Measurements from ENCODE around the gene AMPH.

AMPH gene

DNA sequence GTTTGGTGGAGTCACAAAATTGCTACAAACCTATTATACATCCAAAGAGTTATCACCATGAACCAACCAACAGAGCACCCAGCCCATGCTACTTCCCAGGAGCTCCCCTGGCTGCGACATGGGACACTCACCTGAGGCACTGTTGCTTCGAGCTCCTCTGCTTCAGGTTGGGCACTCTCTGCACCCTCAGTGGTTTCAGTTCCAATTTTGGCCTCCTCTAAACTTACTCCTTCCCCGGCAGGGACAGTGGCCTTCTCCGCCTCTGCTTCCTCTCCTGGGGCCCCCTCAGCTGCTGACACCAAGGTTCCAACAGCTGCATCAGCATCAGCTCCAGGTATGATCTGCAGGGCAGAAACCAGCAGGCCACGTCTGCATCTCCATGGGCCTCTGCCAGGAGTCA lies 237.3 kb downstream of the AMPH start:
- H4K8ac ChIP-seq (ENCODE audit: low read depth, low read length), result no peak overlapping the region
- no peak overlapping the region for H3K14ac ChIP-seq (ENCODE audit: low read length)
- no peak overlapping the region for H3K23ac ChIP-seq (ENCODE audit: low read depth, low read length, poor library complexity)
- H3K79me1 ChIP-seq (ENCODE audit: low read depth, low read length), result no peaks in the 10 kb centered on the region
- no peak overlapping the region for H2BK12ac ChIP-seq (ENCODE audit: low read length)
- no peaks in the 10 kb centered on the region for H3K9me3 ChIP-seq (replicated peaks in 1 of 2; ENCODE audit: control insufficient read depth in 2 of 2, insufficient read depth in 1 of 2, low read depth in 1 of 2, low read length in 2 of 2)
- no peak overlapping the region for H3K18ac ChIP-seq (ENCODE audit: low read length)
- H2BK15ac ChIP-seq (ENCODE audit: low read length), result no peak overlapping the region
- WGBS, 2 donors (ENCODE audit: extremely low coverage in 2 of 2, insufficient read length in 2 of 2, insufficient replicate concordance in 1 of 2), result no CpG with 5 or more reads among the region's 5 CpGs
- H3K27ac ChIP-seq (replicated peaks; ENCODE audit: low read length), result no peak overlapping the region
- H3K4me2 ChIP-seq (ENCODE audit: insufficient read depth, low read length, poor library complexity, severe bottlenecking), result no peak overlapping the region
- DNase-seq (ENCODE audit: low spot score), result no peak
- H3K4me1 ChIP-seq (ENCODE audit: control insufficient read depth in 2 of 2, insufficient read depth in 1 of 2, low read depth in 1 of 2, low read length in 2 of 2), result no peaks in the 10 kb centered on the region
- H3K9ac ChIP-seq (ENCODE audit: low read depth, low read length, poor library complexity), result no peak overlapping the region
- H2AK5ac ChIP-seq (ENCODE audit: low read depth, low read length), result no peak overlapping the region
- no peak overlapping the region for H3K4me3 ChIP-seq (ENCODE audit: low read length in 2 of 2)
- H2AFZ ChIP-seq (ENCODE audit: low read length), result no peak overlapping the region
- H3K27me3 ChIP-seq (ENCODE audit: control insufficient read depth in 3 of 3, insufficient read depth in 3 of 3, low read depth in 1 of 3, low read length in 3 of 3), result no peaks in the 10 kb centered on the region
- H4K91ac ChIP-seq (ENCODE audit: low read depth, low read length, poor library complexity), result no peak overlapping the region
- no peak overlapping the region for H2BK120ac ChIP-seq (ENCODE audit: low read depth, low read length)
- H3K36me3 ChIP-seq (replicated peaks in 1 of 2; ENCODE audit: control insufficient read depth in 2 of 2, insufficient read depth in 2 of 2, low read length in 2 of 2), result peaks cover 0 to 5% of the 10 kb centered on the region in 2 donors
- H3K4ac ChIP-seq (ENCODE audit: low read length), result no peak overlapping the region
- H2BK5ac ChIP-seq (ENCODE audit: low read length), result no peak overlapping the region

GRCh38 chr7:38391751-38392150 lies 239.4 kb downstream of the AMPH start:
- H3K9me3 ChIP-seq (replicated peaks in 1 of 2; ENCODE audit: control insufficient read depth in 2 of 2, insufficient read depth in 1 of 2, low read depth in 1 of 2, low read length in 2 of 2), result no peaks in the 10 kb centered on the region
- no peak overlapping the region for H4K91ac ChIP-seq (ENCODE audit: low read depth, low read length, poor library complexity)
- H3K14ac ChIP-seq (ENCODE audit: low read length), result no peak overlapping the region
- WGBS, 2 donors (ENCODE audit: extremely low coverage in 2 of 2, insufficient read length in 2 of 2, insufficient replicate concordance in 1 of 2), result no CpG with 5 or more reads among the region's 13 CpGs
- H3K27me3 ChIP-seq (ENCODE audit: control insufficient read depth in 3 of 3, insufficient read depth in 3 of 3, low read depth in 1 of 3, low read length in 3 of 3), result no peaks in the 10 kb centered on the region
- H2BK12ac ChIP-seq (ENCODE audit: low read length), result no peak overlapping the region
- no peak overlapping the region for H3K27ac ChIP-seq (replicated peaks; ENCODE audit: low read length)
- H2BK120ac ChIP-seq (ENCODE audit: low read depth, low read length), result no peak overlapping the region
- no peak for DNase-seq (ENCODE audit: low spot score)
- no peak overlapping the region for H2BK5ac ChIP-seq (ENCODE audit: low read length)
- no peak overlapping the region for H3K23ac ChIP-seq (ENCODE audit: low read depth, low read length, poor library complexity)
- no peaks in the 10 kb centered on the region for H3K4me1 ChIP-seq (ENCODE audit: control insufficient read depth in 2 of 2, insufficient read depth in 1 of 2, low read depth in 1 of 2, low read length in 2 of 2)
- no peak overlapping the region for H3K18ac ChIP-seq (ENCODE audit: low read length)
- H2AK5ac ChIP-seq (ENCODE audit: low read depth, low read length), result no peak overlapping the region
- peaks cover 0 to 5% of the 10 kb centered on the region in 2 donors for H3K36me3 ChIP-seq (replicated peaks in 1 of 2; ENCODE audit: control insufficient read depth in 2 of 2, insufficient read depth in 2 of 2, low read length in 2 of 2)
- no peak overlapping the region for H3K4me3 ChIP-seq (ENCODE audit: low read length in 2 of 2)
- no peak overlapping the region for H2BK15ac ChIP-seq (ENCODE audit: low read length)
- no peak overlapping the region for H3K4me2 ChIP-seq (ENCODE audit: insufficient read depth, low read length, poor library complexity, severe bottlenecking)
- no peak overlapping the region for H4K8ac ChIP-seq (ENCODE audit: low read depth, low read length)
- no peak overlapping the region for H3K9ac ChIP-seq (ENCODE audit: low read depth, low read length, poor library complexity)
- no peaks in the 10 kb centered on the region for H3K79me1 ChIP-seq (ENCODE audit: low read depth, low read length)
- no peak overlapping the region for H2AFZ ChIP-seq (ENCODE audit: low read length)
- H3K4ac ChIP-seq (ENCODE audit: low read length), result no peak overlapping the region

DNA sequence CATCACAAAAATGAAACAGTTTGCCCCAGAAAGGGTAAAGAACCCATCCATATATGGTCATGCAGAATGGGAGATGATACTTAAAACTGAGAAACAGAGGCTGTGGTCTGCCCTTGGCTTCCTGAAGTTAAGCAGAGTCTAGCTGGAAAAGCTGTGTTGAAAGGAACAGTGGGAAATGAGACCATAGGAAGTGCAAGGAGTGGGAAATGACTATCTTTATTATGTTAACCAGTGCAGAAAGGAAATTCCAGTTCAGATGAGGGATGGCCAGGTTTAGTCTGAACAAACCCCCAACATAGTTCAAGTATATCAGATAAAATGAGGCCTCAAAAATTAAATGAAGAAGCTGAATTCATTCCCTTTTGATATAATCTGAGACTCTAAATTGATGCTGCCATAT lies 245.5 kb downstream of the AMPH start:
- Histone ChIP-seq H3K9ac (ENCODE audit: low read depth, low read length, poor library complexity) (no peak overlapping the region), H3K14ac (ENCODE audit: low read length) (no peak overlapping the region), H3K4ac (ENCODE audit: low read length) (no peak overlapping the region), H3K4me3 (ENCODE audit: low read length in 2 of 2) (no peak overlapping the region), H3K27ac (replicated peaks; ENCODE audit: low read length) (no peak overlapping the region), H2AK5ac (ENCODE audit: low read depth, low read length) (no peak overlapping the region), H2BK120ac (ENCODE audit: low read depth, low read length) (no peak overlapping the region), H2BK15ac (ENCODE audit: low read length) (no peak overlapping the region), H3K36me3 (replicated peaks in 1 of 2; ENCODE audit: control insufficient read depth in 2 of 2, insufficient read depth in 2 of 2, low read length in 2 of 2) (peaks cover 2 to 8% of the 10 kb centered on the region in 2 donors), H4K91ac (ENCODE audit: low read depth, low read length, poor library complexity) (no peak overlapping the region), H3K4me1 (ENCODE audit: control insufficient read depth in 2 of 2, insufficient read depth in 1 of 2, low read depth in 1 of 2, low read length in 2 of 2) (no peaks in the 10 kb centered on the region), H3K23ac (ENCODE audit: low read depth, low read length, poor library complexity) (no peak overlapping the region), H3K27me3 (ENCODE audit: control insufficient read depth in 3 of 3, insufficient read depth in 3 of 3, low read depth in 1 of 3, low read length in 3 of 3) (no peaks in the 10 kb centered on the region), H3K18ac (ENCODE audit: low read length) (no peak overlapping the region), H4K8ac (ENCODE audit: low read depth, low read length) (no peak overlapping the region), H2BK12ac (ENCODE audit: low read length) (no peak overlapping the region), H3K79me1 (ENCODE audit: low read depth, low read length) (no peaks in the 10 kb centered on the region), H3K9me3 (replicated peaks in 1 of 2; ENCODE audit: control insufficient read depth in 2 of 2, insufficient read depth in 1 of 2, low read depth in 1 of 2, low read length in 2 of 2) (no peaks in the 10 kb centered on the region), H3K4me2 (ENCODE audit: insufficient read depth, low read length, poor library complexity, severe bottlenecking) (no peak overlapping the region), H2AFZ (ENCODE audit: low read length) (no peak overlapping the region), H2BK5ac (ENCODE audit: low read length) (no peak overlapping the region)
- DNase-seq (ENCODE audit: low spot score), result no peak

DNA sequence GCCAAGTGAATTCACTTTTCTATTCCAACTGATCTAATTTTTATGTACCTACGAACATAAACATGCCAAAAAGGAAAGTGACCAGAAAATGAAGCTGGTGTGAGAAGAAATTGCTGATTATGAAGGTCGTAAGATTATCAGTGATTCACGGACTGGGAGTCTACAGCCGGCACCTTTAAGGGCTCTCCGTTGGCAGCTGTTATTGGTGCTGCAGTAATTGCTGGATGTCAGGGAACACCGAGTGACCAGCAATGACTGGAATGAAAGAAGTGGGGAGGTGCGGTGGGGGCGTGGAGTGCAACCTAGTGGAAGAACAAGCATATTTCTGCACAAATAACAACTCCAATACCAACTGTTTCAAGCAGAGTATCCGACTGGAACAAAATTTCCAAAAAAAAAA lies 247.9 kb downstream of the AMPH start:
- Histone ChIP-seq H3K36me3 (replicated peaks in 1 of 2; ENCODE audit: control insufficient read depth in 2 of 2, insufficient read depth in 2 of 2, low read length in 2 of 2) (peaks cover 2 to 3% of the 10 kb centered on the region in 2 donors), H3K4me2 (ENCODE audit: insufficient read depth, low read length, poor library complexity, severe bottlenecking) (no peak overlapping the region), H3K4me1 (ENCODE audit: control insufficient read depth in 2 of 2, insufficient read depth in 1 of 2, low read depth in 1 of 2, low read length in 2 of 2) (no peaks in the 10 kb centered on the region), H3K18ac (ENCODE audit: low read length) (no peak overlapping the region), H3K23ac (ENCODE audit: low read depth, low read length, poor library complexity) (no peak overlapping the region), H4K91ac (ENCODE audit: low read depth, low read length, poor library complexity) (no peak overlapping the region), H2BK5ac (ENCODE audit: low read length) (no peak overlapping the region), H3K4me3 (ENCODE audit: low read length in 2 of 2) (no peak overlapping the region), H2BK15ac (ENCODE audit: low read length) (no peak overlapping the region), H3K27me3 (ENCODE audit: control insufficient read depth in 3 of 3, insufficient read depth in 3 of 3, low read depth in 1 of 3, low read length in 3 of 3) (no peaks in the 10 kb centered on the region), H3K14ac (ENCODE audit: low read length) (no peak overlapping the region), H3K4ac (ENCODE audit: low read length) (no peak overlapping the region), H2AK5ac (ENCODE audit: low read depth, low read length) (no peak overlapping the region), H3K79me1 (ENCODE audit: low read depth, low read length) (no peaks in the 10 kb centered on the region), H4K8ac (ENCODE audit: low read depth, low read length) (no peak overlapping the region), H2BK12ac (ENCODE audit: low read length) (no peak overlapping the region), H3K9me3 (replicated peaks in 1 of 2; ENCODE audit: control insufficient read depth in 2 of 2, insufficient read depth in 1 of 2, low read depth in 1 of 2, low read length in 2 of 2) (no peaks in the 10 kb centered on the region), H3K27ac (replicated peaks; ENCODE audit: low read length) (no peak overlapping the region), H2BK120ac (ENCODE audit: low read depth, low read length) (no peak overlapping the region), H2AFZ (ENCODE audit: low read length) (no peak overlapping the region), H3K9ac (ENCODE audit: low read depth, low read length, poor library complexity) (no peak overlapping the region)
- no CpG with 5 or more reads among the region's 9 CpGs for WGBS, 2 donors (ENCODE audit: extremely low coverage in 2 of 2, insufficient read length in 2 of 2, insufficient replicate concordance in 1 of 2)
- DNase-seq (ENCODE audit: low spot score), result no peak
